B cell (primary cell): ENCODE data around the gene CS. TPM values are rescaled to one million over a fixed set of nuclear protein-coding genes. Genes with fewer than 3 reads are reported as not detected.

ENCODE experiments used
- ATAC-seq: fragments of 200-7000 bp; cut with Tn5 transposase; one replicate; pipeline ENCODE4 v1.10.0; 2021; ENCODE audit warnings: low read depth, mild to moderate bottlenecking, moderate number of reproducible peaks, moderate library complexity
- CTCF ChIA-PET: fragments of 350-600 bp; sonication (Branson Sonifier 250); formaldehyde crosslinking; loops from one replicate; lab custom pipeline; 2021; ENCODE audit warnings: antibody characterized with exemption, inconsistent platforms; lab: Charles Lee
- POLR2A ChIA-PET: fragments of 350-600 bp; sonication (Branson Sonifier 250); formaldehyde crosslinking; loops from one replicate; lab custom pipeline; 2021; ENCODE audit warnings: antibody characterized with exemption; lab: Charles Lee
- DNase-seq: peaks from one replicate; pipeline ENCODE4 v3.0.0; 2013
- H2AFZ ChIP-seq: 2 replicates; pipeline ENCODE4 v1.6.1; 2012; ENCODE audit warnings: mild to moderate bottlenecking, low read depth, low read length; ENCODE audit not compliant: insufficient read depth, poor library complexity, severe bottlenecking
- H3K27ac ChIP-seq, 2 donors: 1 replicate in 1 of 2; 2 replicates in 1 of 2; pipeline ENCODE4 v1.5.1; 2012 to 2013; ENCODE audit warnings: low read length in 2 of 2, mild to moderate bottlenecking in 2 of 2, moderate library complexity in 1 of 2
- H3K27me3 ChIP-seq, 4 experiments: fragments of 200-600 bp in 1 of 4; sonication (generic) in 1 of 4; replicated peaks in 1 of 4; 1 replicate in 2 of 4; 2 replicates in 2 of 4; pipeline versions ENCODE4 v1.6.1 to v1.7.0; 2013 to 2016; ENCODE audit warnings: low read length in 3 of 4, mild to moderate bottlenecking in 2 of 4, mixed read lengths in 1 of 4, moderate library complexity in 1 of 4; ENCODE audit not compliant: insufficient read depth in 4 of 4, control insufficient read depth in 3 of 4; ENCODE audit errors: control extremely low read depth in 1 of 4
- H3K36me3 ChIP-seq, 2 experiments: replicated peaks in 1 of 2; 1 replicate in 1 of 2; 2 replicates in 1 of 2; pipeline versions ENCODE4 v1.6.1 to v1.7.1; 2013; ENCODE audit warnings: low read length in 1 of 2; ENCODE audit not compliant: insufficient read depth in 2 of 2, control insufficient read depth in 1 of 2; ENCODE audit errors: control extremely low read depth in 1 of 2, extremely low read depth in 1 of 2
- H3K4me1 ChIP-seq, 2 donors: fragments of 200-600 bp in 1 of 2; sonication (generic) in 1 of 2; 1 replicate in 1 of 2; 2 replicates in 1 of 2; pipeline versions ENCODE4 v1.5.1 to v1.6.1; 2013 to 2017; ENCODE audit warnings: low read length in 2 of 2; ENCODE audit not compliant: control insufficient read depth in 2 of 2, insufficient read depth in 2 of 2
- H3K4me2 ChIP-seq: replicated peaks from 2 replicates; pipeline ENCODE3; 2012; ENCODE audit warnings: mild to moderate bottlenecking, low read depth, low read length; ENCODE audit not compliant: poor library complexity, severe bottlenecking
- H3K4me3 ChIP-seq, 5 experiments: fragments of 200-600 bp in 1 of 5; sonication (generic) in 1 of 5; 1 replicate in 3 of 5; 2 replicates in 2 of 5; pipeline versions ENCODE4 v1.5.1 to v1.7.0; 2011 to 2016; ENCODE audit warnings: low read length in 4 of 5, mild to moderate bottlenecking in 4 of 5, low read depth in 2 of 5, control low read depth in 1 of 5, moderate library complexity in 1 of 5; ENCODE audit not compliant: insufficient read depth in 1 of 5; ENCODE audit errors: control extremely low read depth in 1 of 5, extremely low read depth in 1 of 5
- H3K79me2 ChIP-seq: fragments of 200-600 bp; sonication (generic); one replicate; pipeline ENCODE4 v1.6.0; 2016; ENCODE audit warnings: low read length; ENCODE audit not compliant: control insufficient read depth, insufficient read depth
- H3K9ac ChIP-seq: fragments of 200-600 bp; sonication (generic); 2 replicates; pipeline ENCODE4 v1.6.1; 2017; ENCODE audit warnings: mild to moderate bottlenecking, low read length, moderate library complexity
- H3K9me3 ChIP-seq, 3 donors: one replicate each; pipeline versions ENCODE4 v1.6.1 to v1.7.1; 2013; ENCODE audit warnings: low read length in 2 of 3; ENCODE audit not compliant: control insufficient read depth in 2 of 3, insufficient read depth in 1 of 3; ENCODE audit errors: control extremely low read depth in 1 of 3
- H4K20me1 ChIP-seq: 2 replicates; pipeline ENCODE4 v1.6.0; 2012; ENCODE audit warnings: mild to moderate bottlenecking, low read length; ENCODE audit not compliant: insufficient read depth, control insufficient read depth, poor library complexity, severe bottlenecking
- H3K27ac Mint-ChIP-seq: one replicate; pipeline ENCODE4 v1.8.0; 2021; ENCODE audit warnings: mixed read lengths
- H3K27me3 Mint-ChIP-seq: one replicate; pipeline ENCODE4 v1.8.0; 2021; ENCODE audit warnings: mixed read lengths
- H3K4me1 Mint-ChIP-seq: one replicate; pipeline ENCODE4 v1.8.0; 2021; ENCODE audit warnings: mixed read lengths
- H3K4me3 Mint-ChIP-seq: one replicate; pipeline ENCODE4 v1.8.0; 2021; ENCODE audit warnings: mixed read lengths
- H3K9me3 Mint-ChIP-seq: one replicate; pipeline ENCODE4 v1.8.0; 2022; ENCODE audit warnings: mixed read lengths; ENCODE audit not compliant: insufficient read depth
- CTCF ChIP-seq: fragments of 200-600 bp; IDR thresholded peaks from one replicate; pipeline ENCODE4 v1.8.0; 2022; ENCODE audit warnings: antibody characterized with exemption, mild to moderate bottlenecking
- EZH2 ChIP-seq: IDR thresholded peaks from 2 replicates; pipeline ENCODE4 v1.6.1; 2012; ENCODE audit warnings: borderline replicate concordance, low read depth, mild to moderate bottlenecking, moderate library complexity, low read length; ENCODE audit not compliant: insufficient read depth, poor library complexity, severe bottlenecking
- WGBS: methylation state at CpG from one replicate; pipeline ENCODE4 v1.1.5; 2013; ENCODE audit warnings: missing lambda C conversion rate; ENCODE audit not compliant: insufficient coverage; 5-methylcytosine and 5-hydroxymethylcytosine counted together
- intact Hi-C: fragments of 100-400 bp; cut with micrococcal nuclease; formaldehyde crosslinking; loops from one replicate; pipeline ENCODE4 v1.10.0; 2022
- polyA plus RNA-seq: library from polyadenylated mRNA; depleted of rRNA; stranded (reverse); fragments of >200 nt; gene quantifications from 2 replicates; pipeline ENCODE4 v1.2.3, GENCODE V29; 2012
- total RNA-seq, 2 donors: library from RNA; stranded (reverse); fragments of 120-200 nt in 1 of 2; gene quantifications; 1 replicate in 1 of 2; 2 replicates in 1 of 2; pipeline versions ENCODE4 v1.2.3 to v1.2.4, GENCODE V29; 2013 to 2022

CS gene
- total and polyA plus RNA-seq, 2 donors (not counting 1 experiment from before 2014, with no cell fraction given), result 114 to 154 TPM

GRCh38 chr12:56258068-56258819, 41.9 kb downstream of the CS start, which contains the start of gene ANKRD52:
Gene ANKRD52 (minus strand): TSS chr12:56258384. CDS start chr12:56258269, 115 bp downstream.
- peak; percentile 95 for ATAC-seq
- Mint-ChIP-seq H3K27me3 (no peaks in the 10 kb centered on the region), H3K9me3 (no peaks in the 10 kb centered on the region), H3K4me3 (peak within 1 kb of the TSS; percentile 90), H3K4me1 (peaks cover 18% of the 10 kb centered on the region), H3K27ac (peak within 1 kb of the TSS; percentile 92)
- CTCF ChIA-PET, result interaction anchor here (0.6 to 5.8 kb wide), 31 partner anchors 9 to 263 kb away, joined by 3 to 40 read pairs (median 4); partner anchors contain the start of genes RNF41, RPL41, SMARCC2 and SPRYD4
- H3K27me3 ChIP-seq, result no peaks in the 10 kb centered on the region
- H3K36me3 ChIP-seq, result peaks cover 0 to 30% of the 10 kb centered on the region in 2 experiments
- peak; percentile 93 for DNase-seq
- H3K4me1 ChIP-seq, result peaks cover 16 to 21% of the 10 kb centered on the region in 2 donors
- TF ChIP-seq EZH2 (no peak), CTCF (peak; percentile 78)
- H3K79me2 ChIP-seq, result peaks cover 36% of the 10 kb centered on the region
- H3K9me3 ChIP-seq, result no peaks in the 10 kb centered on the region
- H3K27ac ChIP-seq, result peak within 1 kb of the TSS; percentile 60 to 81
- peaks cover 21% of the 10 kb centered on the region for H4K20me1 ChIP-seq
- under 1% methylated on average over 74 of the region's 78 CpGs for WGBS
- H3K4me2 ChIP-seq, result peak within 1 kb of the TSS; percentile 98
- intact Hi-C loops, result loop anchor here (1.0 to 5.0 kb wide), 8 partner anchors 9 to 206 kb away; partner anchors contain the start of genes CS, NABP2 and ZC3H10
- peak within 1 kb of the TSS; percentile 32 to 99 (median 77) for H3K4me3 ChIP-seq
- peak within 1 kb of the TSS; percentile 100 for H2AFZ ChIP-seq
- POLR2A ChIA-PET, result interaction anchor here (0.5 to 2.3 kb wide), 7 partner anchors 9 to 853 kb away, joined by 3 to 12 read pairs (median 4); partner anchors contain the start of genes COQ10A, CS, RNF41 and STAT6
- peak within 1 kb of the TSS; percentile 97 for H3K9ac ChIP-seq
